GM21529 (cell line): ENCODE results near the gene ARSB.
"Not testable (repeated sequence)": the region's sequence is repeated elsewhere in the genome, so short reads cannot be mapped to it uniquely, and the experiment has no call there.

Experiments
- ATAC-seq: cut with Tn5 transposase; IDR thresholded peaks from one replicate; pipeline ENCODE4 v1.9.1; 2021; ENCODE audit not compliant: unreplicated experiment

The ARSB gene

GRCh38 chr5:78757269-78758053 is 227.6 kb downstream of the ARSB start:
- ATAC-seq, result peak; percentile 38

- no peak for ATAC-seq
Observed at GRCh38 chr5:78756858-78757257, 228.3 kb downstream of the ARSB start.

GRCh38 chr5:78755822-78756429 is 229.2 kb downstream of the ARSB start:
- ATAC-seq, result no peak

- no peak for ATAC-seq
Observed at GRCh38 chr5:78754655-78755054, 230.5 kb downstream of the ARSB start.

GRCh38 chr5:78753093-78753531 is 232.0 kb downstream of the ARSB start:
- no peak for ATAC-seq

GRCh38 chr5:78751872-78752271 is 233.2 kb downstream of the ARSB start:
- ATAC-seq, result no peak

GRCh38 chr5:78750281-78750680 is 234.8 kb downstream of the ARSB start:
- no peak for ATAC-seq

- no peak for ATAC-seq
Observed at GRCh38 chr5:78747705-78748359, 237.3 kb downstream of the ARSB start.

GRCh38 chr5:78747055-78747454 is 238.1 kb downstream of the ARSB start:
- ATAC-seq, result no peak

GRCh38 chr5:78746021-78746770 is 238.9 kb downstream of the ARSB start:
- no peak for ATAC-seq

GRCh38 chr5:78744951-78745534 is 240.1 kb downstream of the ARSB start:
- ATAC-seq, result no peak

GRCh38 chr5:78741019-78741418 is 244.1 kb downstream of the ARSB start:
- ATAC-seq, result no peak

- no peak for ATAC-seq
Observed at GRCh38 chr5:78738693-78739300, 246.3 kb downstream of the ARSB start.

- ATAC-seq, result no peak
Observed at GRCh38 chr5:78738104-78738503, 247.0 kb downstream of the ARSB start.

- no peak for ATAC-seq
Observed at GRCh38 chr5:78735834-78736463, 249.2 kb downstream of the ARSB start.

- no peak for ATAC-seq
Observed at GRCh38 chr5:78734950-78735349, 250.2 kb downstream of the ARSB start.

- no peak for ATAC-seq
Observed at GRCh38 chr5:78734094-78734845, 250.8 kb downstream of the ARSB start.

- ATAC-seq, result not testable (repeated sequence)
Observed at GRCh38 chr5:78732721-78733120, 252.4 kb downstream of the ARSB start.

GRCh38 chr5:78731884-78732283 is 253.2 kb downstream of the ARSB start:
- ATAC-seq, result no peak
